Upper lobe of left lung (tissue), 6 donors: ENCODE results near the gene TGFB2. TPM values are rescaled to one million over a fixed set of nuclear protein-coding genes. Genes with fewer than 3 reads are reported as not detected.

ENCODE experiments used
- ATAC-seq, 2 donors: fragments of 200-7000 bp; cut with Tn5 transposase; one replicate each; pipeline ENCODE4 v1.9.1; 2022; ENCODE audit warnings: mild to moderate bottlenecking in 2 of 2, moderate library complexity in 2 of 2; ENCODE audit not compliant: low FRiP score in 2 of 2
- DNase-seq, 2 donors: peaks; one replicate each; pipeline ENCODE4 v3.0.0-alpha.2; 2019 to 2020
- H3K27ac ChIP-seq, 4 donors: fragments of 200-600 bp; sonication (generic); one replicate each; pipeline ENCODE4 v1.5.1; 2016 to 2019
- H3K27me3 ChIP-seq, 4 donors: fragments of 200-600 bp; sonication (generic); one replicate each; pipeline ENCODE4 v1.5.1; 2017 to 2019
- H3K36me3 ChIP-seq, 4 donors: fragments of 200-600 bp; sonication (generic); one replicate each; pipeline ENCODE4 v1.5.1; 2016 to 2019
- H3K4me1 ChIP-seq, 4 donors: fragments of 200-600 bp; sonication (generic); one replicate each; pipeline ENCODE4 v1.5.1; 2018 to 2019
- H3K4me3 ChIP-seq, 4 donors: fragments of 200-600 bp; sonication (generic); one replicate each; pipeline ENCODE4 v1.5.1; 2017 to 2019; ENCODE audit warnings: mild to moderate bottlenecking in 2 of 4, moderate library complexity in 1 of 4
- H3K9me3 ChIP-seq, 4 donors: fragments of 200-600 bp; sonication (generic); one replicate each; pipeline ENCODE4 v1.5.1; 2018 to 2019
- CTCF ChIP-seq, 6 experiments: fragments of 450-650 bp in 4 of 6; fragments of 200-600 bp in 2 of 6; sonication (generic) in 2 of 6; IDR thresholded peaks; one replicate each; pipeline ENCODE4 v1.5.1; 2016 to 2019; ENCODE audit warnings: antibody characterized with exemption in 6 of 6
- EP300 ChIP-seq, 4 donors: sonication (generic); formaldehyde crosslinking; IDR thresholded peaks; one replicate each; pipeline ENCODE4 v1.5.1; 2017; ENCODE audit warnings: antibody characterized with exemption in 4 of 4, control low read depth in 2 of 4
- POLR2A ChIP-seq, 4 donors: fragments of 450-650 bp; IDR thresholded peaks; one replicate each; pipeline ENCODE4 v1.5.1; 2016 to 2017; ENCODE audit warnings: antibody characterized with exemption in 4 of 4, mild to moderate bottlenecking in 2 of 4
- POLR2AphosphoS5 ChIP-seq, 2 donors: sonication (generic); formaldehyde crosslinking; IDR thresholded peaks; one replicate each; pipeline ENCODE4 v1.5.1; 2017; ENCODE audit warnings: antibody characterized with exemption in 2 of 2
- WGBS, 2 donors: methylation state at CpG; one replicate each; pipeline ENCODE4 v1.1.5; 2017 to 2018; 5-methylcytosine and 5-hydroxymethylcytosine counted together
- total RNA-seq, 6 donors: library from RNA; depleted of rRNA in 4 of 6; stranded (reverse); fragments of >200 nt in 4 of 6; gene quantifications; one replicate each; pipeline versions ENCODE4 v1.1.0 to v1.2.1, GENCODE V29; 2016 to 2021
- donor health status: DM: no; HTN: no; CAD: no; lungs with moderate emphysema.
- donor health status: DM: no; HTN: yes; CAD: no; lungs with severe emphysema.

TGFB2 gene
- total RNA-seq, 6 donors from 2014 or later: 4.2 to 13.7 (median 9.9) TPM

- no peak for DNase-seq
- ATAC-seq: no peak
- TF ChIP-seq EP300 (IDR thresholded peaks at IDR 0.05) (no peak), POLR2AphosphoS5 (IDR thresholded peaks at IDR 0.05) (no peak), POLR2A (IDR thresholded peaks at IDR 0.05) (no peak), CTCF (IDR thresholded peaks at IDR 0.05) (no peak)
- H3K9me3 ChIP-seq: no peaks in the 10 kb centered on the region
- H3K27ac ChIP-seq: no peak overlapping the region
- peaks cover 0 to 5% (median 0%) of the 10 kb centered on the region in 4 donors for H3K4me1 ChIP-seq
- WGBS, 2 donors: 64 to 67% methylated on average over 2 of the region's 2 CpGs
- H3K36me3 ChIP-seq: peaks cover 0 to 3% (median 0%) of the 10 kb centered on the region in 4 donors
- no peaks in the 10 kb centered on the region for H3K27me3 ChIP-seq
- no peak overlapping the region for H3K4me3 ChIP-seq
Observed at GRCh38 chr1:218430822-218431221, 85.7 kb downstream of the TGFB2 start.

GRCh38 chr1:218431476-218431875 is 86.3 kb downstream of the TGFB2 start:
- TF ChIP-seq CTCF (IDR thresholded peaks at IDR 0.05) (no peak), POLR2AphosphoS5 (IDR thresholded peaks at IDR 0.05) (no peak), POLR2A (IDR thresholded peaks at IDR 0.05) (no peak), EP300 (IDR thresholded peaks at IDR 0.05) (no peak)
- no peaks in the 10 kb centered on the region for H3K9me3 ChIP-seq
- WGBS, 2 donors: 75 to 79% methylated on average over 1 of the region's 1 CpG
- no peak overlapping the region for H3K4me3 ChIP-seq
- peaks cover 0 to 3% (median 0%) of the 10 kb centered on the region in 4 donors for H3K36me3 ChIP-seq
- no peaks in the 10 kb centered on the region for H3K27me3 ChIP-seq
- peaks cover 0 to 5% (median 0%) of the 10 kb centered on the region in 4 donors for H3K4me1 ChIP-seq
- ATAC-seq (no peak), DNase-seq (no peak)
- no peak overlapping the region for H3K27ac ChIP-seq

DNA sequence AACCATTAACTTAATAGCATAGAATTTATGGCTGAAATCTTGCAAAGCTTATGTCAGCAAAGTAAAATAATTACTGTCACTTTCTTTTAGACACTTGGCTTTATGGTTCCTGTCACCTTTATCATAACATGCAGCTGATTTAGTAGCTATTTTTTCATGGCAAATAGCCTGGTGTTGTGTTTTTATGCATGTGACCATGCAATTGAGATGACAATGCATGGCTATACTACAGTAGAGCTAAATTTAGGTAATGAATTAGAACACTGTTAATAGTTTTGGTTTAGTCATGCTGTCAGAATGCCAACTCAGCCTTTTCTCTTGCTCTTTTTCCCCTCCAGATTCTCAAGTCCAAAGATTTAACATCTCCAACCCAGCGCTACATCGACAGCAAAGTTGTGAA is 88.6 kb downstream of the TGFB2 start:
- Histone ChIP-seq H3K36me3 (peaks cover 0 to 3% (median 0%) of the 10 kb centered on the region in 4 donors), H3K4me1 (peaks cover 0 to 5% (median 0%) of the 10 kb centered on the region in 4 donors), H3K9me3 (no peaks in the 10 kb centered on the region), H3K27me3 (no peaks in the 10 kb centered on the region), H3K27ac (no peak overlapping the region), H3K4me3 (no peak overlapping the region)
- WGBS, 2 donors: 95 to 96% methylated on average over 2 of the region's 2 CpGs
- ATAC-seq (no peak), DNase-seq (no peak)
- no peak for TF ChIP-seq POLR2A (IDR thresholded peaks at IDR 0.05)
- no peak for TF ChIP-seq CTCF (IDR thresholded peaks at IDR 0.05)
- no peak for TF ChIP-seq EP300 (IDR thresholded peaks at IDR 0.05)
- TF ChIP-seq POLR2AphosphoS5 (IDR thresholded peaks at IDR 0.05): no peak

- no peak for DNase-seq
- Histone ChIP-seq H3K27ac (no peak overlapping the region), H3K4me1 (peaks cover 0 to 1% (median 0%) of the 10 kb centered on the region in 4 donors), H3K27me3 (no peaks in the 10 kb centered on the region), H3K36me3 (peaks cover 0 to 3% (median 0%) of the 10 kb centered on the region in 4 donors), H3K4me3 (no peak overlapping the region), H3K9me3 (no peaks in the 10 kb centered on the region)
- TF ChIP-seq CTCF (IDR thresholded peaks at IDR 0.05) (no peak), EP300 (IDR thresholded peaks at IDR 0.05) (no peak)
- 88 to 96% methylated on average over 5 of the region's 5 CpGs for WGBS, 2 donors
- no peak for ATAC-seq
Observed at GRCh38 chr1:218435528-218435927, 90.4 kb downstream of the TGFB2 start.

DNA sequence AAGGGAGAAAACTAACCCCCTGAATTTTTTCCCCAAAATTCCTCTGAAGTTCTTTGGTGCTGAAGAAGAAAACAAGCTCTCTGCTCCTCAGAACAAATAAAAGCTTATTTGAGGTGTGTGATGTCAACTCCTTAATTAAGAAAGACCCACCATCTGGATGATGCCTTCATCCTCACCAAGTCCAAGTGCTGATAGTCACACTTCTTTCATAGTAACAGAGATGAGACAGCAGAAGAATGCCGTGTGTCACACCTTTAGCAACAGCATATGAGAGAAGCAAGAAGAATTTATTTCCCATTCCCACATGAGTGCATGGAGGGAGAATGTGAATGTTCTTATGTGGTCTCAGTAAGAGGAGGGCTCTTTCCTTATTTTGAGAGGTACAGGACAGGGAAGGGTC is 91.2 kb downstream of the TGFB2 start:
- no peak overlapping the region for H3K4me3 ChIP-seq
- no peaks in the 10 kb centered on the region for H3K9me3 ChIP-seq
- H3K27me3 ChIP-seq: no peaks in the 10 kb centered on the region
- DNase-seq (no peak), ATAC-seq (no peak)
- H3K36me3 ChIP-seq: peaks cover 0 to 3% (median 0%) of the 10 kb centered on the region in 4 donors
- TF ChIP-seq POLR2A (IDR thresholded peaks at IDR 0.05) (no peak), POLR2AphosphoS5 (IDR thresholded peaks at IDR 0.05) (no peak)
- 86 to 90% methylated on average over 1 of the region's 1 CpG for WGBS, 2 donors
- H3K27ac ChIP-seq: no peak overlapping the region
- H3K4me1 ChIP-seq: no peaks in the 10 kb centered on the region
